IPS-15b (cell line): ENCODE measurements around the gene TOB1.

ENCODE experiments used
- H3K27me3 ChIP-seq: one replicate; pipeline ENCODE4 v1.6.1; 2013; ENCODE audit warnings: low read length; ENCODE audit not compliant: control insufficient read depth, insufficient read depth
- H3K36me3 ChIP-seq: one replicate; pipeline ENCODE4 v1.6.1; 2013; ENCODE audit warnings: low read length; ENCODE audit not compliant: control insufficient read depth, insufficient read depth
- H3K4me1 ChIP-seq: one replicate; pipeline ENCODE4 v1.6.1; 2013; ENCODE audit warnings: mild to moderate bottlenecking, low read length; ENCODE audit not compliant: control insufficient read depth, insufficient read depth
- H3K4me3 ChIP-seq: one replicate; pipeline ENCODE4 v1.5.1; 2013; ENCODE audit warnings: low read depth, low read length
- H3K9ac ChIP-seq: one replicate; pipeline ENCODE4 v1.6.1; 2013; ENCODE audit warnings: low read depth, mild to moderate bottlenecking, low read length
- H3K9me3 ChIP-seq: one replicate; pipeline ENCODE4 v1.6.1; 2013; ENCODE audit warnings: mild to moderate bottlenecking, low read length; ENCODE audit not compliant: control insufficient read depth, insufficient read depth

The TOB1 gene

DNA sequence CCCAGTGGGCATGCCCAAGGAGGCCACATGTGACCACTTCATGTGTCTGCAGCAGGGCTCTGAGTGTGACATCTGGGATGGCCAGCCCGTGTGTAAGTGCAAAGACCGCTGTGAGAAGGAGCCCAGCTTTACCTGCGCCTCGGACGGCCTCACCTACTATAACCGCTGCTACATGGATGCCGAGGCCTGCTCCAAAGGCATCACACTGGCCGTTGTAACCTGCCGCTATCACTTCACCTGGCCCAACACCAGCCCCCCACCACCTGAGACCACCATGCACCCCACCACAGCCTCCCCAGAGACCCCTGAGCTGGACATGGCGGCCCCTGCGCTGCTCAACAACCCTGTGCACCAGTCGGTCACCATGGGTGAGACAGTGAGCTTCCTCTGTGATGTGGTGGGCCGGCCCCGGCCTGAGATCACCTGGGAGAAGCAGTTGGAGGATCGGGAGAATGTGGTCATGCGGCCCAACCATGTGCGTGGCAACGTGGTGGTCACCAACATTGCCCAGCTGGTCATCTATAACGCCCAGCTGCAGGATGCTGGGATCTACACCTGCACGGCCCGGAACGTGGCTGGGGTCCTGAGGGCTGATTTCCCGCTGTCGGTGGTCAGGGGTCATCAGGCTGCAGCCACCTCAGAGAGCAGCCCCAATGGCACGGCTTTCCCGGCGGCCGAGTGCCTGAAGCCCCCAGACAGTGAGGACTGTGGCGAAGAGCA is 26.4 kb downstream of the TOB1 start:
- Histone ChIP-seq H3K36me3 (no peaks in the 10 kb centered on the region), H3K27me3 (no peaks in the 10 kb centered on the region), H3K4me1 (no peaks in the 10 kb centered on the region), H3K9ac (no peak overlapping the region), H3K4me3 (no peak overlapping the region), H3K9me3 (no peaks in the 10 kb centered on the region)

- Histone ChIP-seq H3K9ac (no peak overlapping the region), H3K27me3 (no peaks in the 10 kb centered on the region), H3K9me3 (no peaks in the 10 kb centered on the region), H3K4me3 (no peak overlapping the region), H3K4me1 (no peaks in the 10 kb centered on the region), H3K36me3 (no peaks in the 10 kb centered on the region)
Measured at GRCh38 chr17:50837980-50838954, 27.9 kb downstream of the TOB1 start.

GRCh38 chr17:50837286-50837979 is 28.7 kb downstream of the TOB1 start:
- H3K9me3 ChIP-seq: no peaks in the 10 kb centered on the region
- H3K4me3 ChIP-seq: no peak overlapping the region
- no peak overlapping the region for H3K9ac ChIP-seq
- H3K27me3 ChIP-seq: no peaks in the 10 kb centered on the region
- no peaks in the 10 kb centered on the region for H3K36me3 ChIP-seq
- H3K4me1 ChIP-seq: no peaks in the 10 kb centered on the region

DNA sequence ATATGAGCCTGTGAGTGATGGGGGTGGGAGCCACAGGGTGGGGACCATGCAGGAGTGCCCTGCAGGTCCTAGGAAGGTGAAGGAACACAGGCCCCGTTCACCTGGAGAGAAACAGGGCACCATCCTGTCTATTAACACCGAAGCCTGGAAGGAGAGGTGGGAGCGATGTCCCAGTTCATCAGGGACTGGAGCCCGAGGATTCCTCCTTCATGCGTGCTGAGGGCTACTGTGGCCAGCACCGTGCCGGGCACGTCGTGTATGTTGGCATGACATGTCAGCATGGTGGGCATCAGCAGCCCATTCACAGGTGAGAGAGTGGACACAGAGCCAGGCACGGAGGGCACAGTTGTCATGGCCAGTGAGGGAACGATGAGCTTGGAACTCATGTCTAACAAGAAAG is 29.3 kb downstream of the TOB1 start:
- no peaks in the 10 kb centered on the region for H3K36me3 ChIP-seq
- H3K27me3 ChIP-seq: no peaks in the 10 kb centered on the region
- no peak overlapping the region for H3K9ac ChIP-seq
- H3K9me3 ChIP-seq: no peaks in the 10 kb centered on the region
- no peaks in the 10 kb centered on the region for H3K4me1 ChIP-seq
- no peak overlapping the region for H3K4me3 ChIP-seq

DNA sequence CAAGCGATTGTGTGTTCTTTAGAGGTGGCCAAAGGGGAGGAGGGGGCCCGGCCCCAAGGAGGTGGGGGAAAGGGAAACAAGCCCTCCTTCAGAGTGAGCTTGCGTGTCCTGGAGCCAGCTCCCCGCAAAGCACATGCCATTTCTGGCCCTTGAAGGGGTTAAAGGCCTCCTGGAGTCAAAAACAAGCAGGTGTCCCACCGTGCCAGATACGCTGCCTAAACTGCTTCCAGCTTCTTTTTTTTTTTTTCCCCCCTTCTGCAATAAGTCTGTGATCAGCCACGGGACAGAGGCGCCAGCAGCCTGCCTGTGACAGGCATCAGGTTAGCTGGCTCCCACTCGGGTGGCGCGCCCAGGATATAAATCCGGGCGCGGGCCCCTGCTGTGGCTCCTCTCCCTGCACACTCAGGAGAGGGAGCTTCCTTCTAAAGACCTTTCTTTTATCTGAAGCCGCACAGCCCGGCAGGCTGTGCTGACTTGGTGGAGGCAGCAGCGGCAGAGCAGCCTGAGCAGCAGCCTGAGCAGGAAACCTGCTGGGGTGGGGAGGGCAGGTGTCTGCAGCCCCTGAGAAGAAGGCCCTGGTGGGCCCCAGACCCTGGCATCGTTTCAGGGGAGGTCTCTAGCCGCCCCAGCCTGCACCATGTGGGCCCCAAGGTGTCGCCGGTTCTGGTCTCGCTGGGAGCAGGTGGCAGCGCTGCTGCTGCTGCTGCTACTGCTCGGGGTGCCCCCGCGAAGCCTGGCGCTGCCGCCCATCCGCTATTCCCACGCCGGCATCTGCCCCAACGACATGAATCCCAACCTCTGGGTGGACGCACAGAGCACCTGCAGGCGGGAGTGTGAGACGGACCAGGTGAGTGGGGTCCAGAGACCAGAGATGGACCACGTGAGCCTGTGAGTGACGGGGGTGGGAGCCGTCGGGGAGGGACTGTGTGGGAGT is 30.6 kb downstream of the TOB1 start, which contains the start of gene WFIKKN2:
Gene WFIKKN2, plus strand, starts transcription at position 286 of the 934 bp plus-strand sequence. Its CDS starts 352 bp downstream, at position 638.
- Histone ChIP-seq H3K4me1 (peaks cover 4% of the 10 kb centered on the region), H3K9me3 (no peaks in the 10 kb centered on the region), H3K9ac (no peak within 1 kb of the TSS), H3K27me3 (no peaks in the 10 kb centered on the region), H3K4me3 (no peak within 1 kb of the TSS), H3K36me3 (no peaks in the 10 kb centered on the region)

- Histone ChIP-seq H3K27me3 (no peaks in the 10 kb centered on the region), H3K9me3 (no peaks in the 10 kb centered on the region), H3K4me3 (no peak overlapping the region), H3K36me3 (no peaks in the 10 kb centered on the region), H3K9ac (no peak overlapping the region), H3K4me1 (peaks cover 4% of the 10 kb centered on the region)
Measured at GRCh38 chr17:50834429-50835300, 31.5 kb downstream of the TOB1 start.

- H3K4me1 ChIP-seq: peaks cover 7% of the 10 kb centered on the region
- no peaks in the 10 kb centered on the region for H3K27me3 ChIP-seq
Measured at GRCh38 chr17:50833510-50834428, 32.4 kb downstream of the TOB1 start.

GRCh38 chr17:50832864-50833381 is 33.2 kb downstream of the TOB1 start:
- H3K4me3 ChIP-seq: no peak overlapping the region
- no peak overlapping the region for H3K9ac ChIP-seq
- H3K9me3 ChIP-seq: no peaks in the 10 kb centered on the region
- no peaks in the 10 kb centered on the region for H3K36me3 ChIP-seq
- no peaks in the 10 kb centered on the region for H3K27me3 ChIP-seq
- H3K4me1 ChIP-seq: peaks cover 10% of the 10 kb centered on the region

More at GRCh38 chr17:50833510-50834428, 32.4 kb downstream of the TOB1 start:
- H3K9ac ChIP-seq: no peak overlapping the region
- no peaks in the 10 kb centered on the region for H3K36me3 ChIP-seq
- no peaks in the 10 kb centered on the region for H3K9me3 ChIP-seq
- no peak overlapping the region for H3K4me3 ChIP-seq

DNA sequence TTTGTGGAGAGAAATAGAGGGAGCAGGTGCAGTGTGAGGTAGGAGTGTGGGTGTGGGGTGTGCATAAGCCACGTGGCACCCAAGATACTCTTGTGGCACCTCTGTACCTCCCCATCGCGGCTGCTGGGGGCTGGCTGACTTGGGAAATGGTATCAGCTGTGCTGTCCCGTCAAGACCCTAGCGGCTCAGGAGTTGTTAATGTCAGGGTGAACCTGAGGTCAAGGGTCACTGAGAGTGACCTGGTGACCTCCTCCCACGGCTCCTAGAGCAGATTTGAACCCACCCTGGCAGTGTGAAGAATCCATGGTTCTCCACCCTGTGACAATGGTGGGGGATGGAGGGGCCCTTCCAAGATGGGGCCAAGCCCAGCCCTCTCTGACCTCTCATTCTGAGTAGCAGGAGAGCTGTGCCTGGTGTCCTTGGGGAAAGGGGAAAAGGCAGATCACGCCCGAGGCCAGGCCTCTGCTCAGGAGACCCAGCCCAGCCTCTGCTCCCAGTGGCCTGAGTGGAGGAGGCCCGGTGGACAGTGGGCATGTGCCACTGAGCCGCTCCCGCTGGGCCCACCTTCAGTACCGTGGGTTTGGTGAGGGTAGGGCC is 33.8 kb downstream of the TOB1 start:
- Histone ChIP-seq H3K4me3 (no peak overlapping the region), H3K9me3 (no peaks in the 10 kb centered on the region), H3K4me1 (peaks cover 10% of the 10 kb centered on the region), H3K9ac (no peak overlapping the region), H3K36me3 (no peaks in the 10 kb centered on the region), H3K27me3 (no peaks in the 10 kb centered on the region)
